Epidermal melanocyte (primary cell): ENCODE data around the gene PRELP.

Experiments
- DNase-seq: peaks from one replicate; pipeline ENCODE4 v3.0.0; 2011; ENCODE audit warnings: low spot score; ENCODE audit not compliant: insufficient read length

PRELP gene

DNA sequence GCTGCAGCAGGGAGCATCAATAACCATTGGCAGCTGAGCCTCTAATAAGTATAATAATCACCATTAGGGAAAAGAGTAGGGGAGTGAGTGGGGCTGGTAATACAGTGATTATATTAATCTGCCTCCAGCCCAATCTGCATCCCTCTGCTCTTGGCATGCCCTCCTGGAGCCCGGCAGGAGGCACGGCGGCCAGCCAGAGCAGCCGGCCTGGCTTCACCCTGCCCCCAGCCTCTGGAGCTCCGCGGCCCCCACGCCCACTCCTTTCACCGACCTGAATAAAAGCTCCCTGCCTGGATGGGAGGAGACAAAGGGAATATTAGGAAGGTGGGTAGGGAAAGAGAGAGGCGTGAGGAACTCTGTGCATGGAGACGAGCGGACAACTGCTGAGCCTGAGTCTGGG lies 46.6 kb downstream of the PRELP start:
- no peak for DNase-seq

- DNase-seq = no peak
These were observed 48.1 kb downstream of the PRELP start for GRCh38 chr1:203523667-203524066.

GRCh38 chr1:203524152-203524551 lies 48.5 kb downstream of the PRELP start:
- peak; percentile 68 for DNase-seq

GRCh38 chr1:203524824-203525223 lies 49.2 kb downstream of the PRELP start:
- DNase-seq = no peak

- DNase-seq = no peak
These were observed 50.1 kb downstream of the PRELP start for GRCh38 chr1:203525685-203526084.

DNA sequence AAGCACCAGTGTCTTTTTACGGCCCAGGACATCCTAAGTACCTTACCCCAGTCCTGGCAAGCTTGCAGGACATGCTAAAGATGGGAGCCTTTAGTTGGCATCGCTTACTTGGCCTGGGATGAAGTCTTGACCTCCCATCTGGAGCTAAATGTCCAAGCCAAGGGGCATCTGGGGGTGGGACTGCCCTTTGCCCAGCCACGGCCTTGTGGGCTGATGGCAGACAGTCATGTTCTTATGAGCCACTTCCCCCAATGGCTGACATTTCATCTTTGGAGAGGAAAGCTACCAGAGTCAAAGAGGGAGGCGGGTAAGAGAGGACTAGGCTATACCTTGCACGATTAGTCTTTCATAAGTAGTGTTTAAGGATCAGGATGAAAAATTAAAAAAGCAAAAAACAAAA lies 50.5 kb downstream of the PRELP start:
- DNase-seq = no peak

GRCh38 chr1:203526572-203526971 lies 51.0 kb downstream of the PRELP start:
- no peak for DNase-seq

- no peak for DNase-seq
These were observed 51.4 kb downstream of the PRELP start for GRCh38 chr1:203527013-203527412.

- DNase-seq = no peak
These were observed 52.5 kb downstream of the PRELP start for GRCh38 chr1:203528063-203528462.

DNA sequence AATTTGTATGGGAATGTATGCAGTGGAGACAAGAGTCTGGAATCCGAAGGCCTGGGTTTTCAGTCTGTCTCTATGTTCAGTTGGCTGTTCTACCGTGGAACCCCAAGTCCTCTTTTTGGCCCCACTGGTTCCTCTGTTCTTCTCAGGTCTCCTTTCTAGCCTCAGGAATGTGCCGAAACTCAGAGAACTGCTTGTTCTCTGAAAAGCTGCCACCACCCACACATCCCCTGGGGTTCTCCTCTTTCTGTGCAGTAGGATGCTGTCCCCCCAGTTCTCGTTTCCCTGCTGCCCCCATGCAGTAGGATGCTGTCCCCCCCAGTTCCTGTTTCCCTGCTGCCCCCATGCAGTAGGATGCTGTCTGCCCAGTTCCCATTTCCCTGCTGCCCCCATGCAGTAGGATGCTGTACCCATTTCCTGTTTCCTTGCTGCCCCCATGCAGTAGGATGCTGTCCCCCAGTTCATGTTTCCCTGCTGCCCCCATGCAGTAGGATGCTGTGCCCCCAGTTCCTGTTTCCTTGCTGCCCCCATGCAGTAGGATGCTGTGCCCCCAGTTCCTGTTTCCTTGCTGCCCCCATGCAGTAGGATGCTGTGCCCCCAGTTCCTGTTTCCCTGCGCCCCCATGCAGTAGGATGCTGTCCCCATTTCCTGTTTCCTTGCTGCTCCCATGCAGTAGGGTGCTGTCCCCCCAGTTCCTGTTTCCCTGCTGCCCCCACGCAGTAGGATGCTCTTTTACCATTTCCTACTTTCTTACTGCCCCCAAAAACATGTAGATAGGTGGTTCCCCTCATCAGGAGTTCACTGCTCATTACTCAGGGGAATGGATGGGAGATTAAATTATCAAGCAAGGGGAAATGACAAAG lies 53.6 kb downstream of the PRELP start:
- DNase-seq = no peak

GRCh38 chr1:203531063-203531462 lies 55.5 kb downstream of the PRELP start:
- DNase-seq = no peak

GRCh38 chr1:203534012-203534411 lies 58.4 kb downstream of the PRELP start:
- DNase-seq = no peak

GRCh38 chr1:203534526-203534925 lies 58.9 kb downstream of the PRELP start:
- no peak for DNase-seq

GRCh38 chr1:203536575-203536974 lies 61.0 kb downstream of the PRELP start:
- DNase-seq = no peak

DNA sequence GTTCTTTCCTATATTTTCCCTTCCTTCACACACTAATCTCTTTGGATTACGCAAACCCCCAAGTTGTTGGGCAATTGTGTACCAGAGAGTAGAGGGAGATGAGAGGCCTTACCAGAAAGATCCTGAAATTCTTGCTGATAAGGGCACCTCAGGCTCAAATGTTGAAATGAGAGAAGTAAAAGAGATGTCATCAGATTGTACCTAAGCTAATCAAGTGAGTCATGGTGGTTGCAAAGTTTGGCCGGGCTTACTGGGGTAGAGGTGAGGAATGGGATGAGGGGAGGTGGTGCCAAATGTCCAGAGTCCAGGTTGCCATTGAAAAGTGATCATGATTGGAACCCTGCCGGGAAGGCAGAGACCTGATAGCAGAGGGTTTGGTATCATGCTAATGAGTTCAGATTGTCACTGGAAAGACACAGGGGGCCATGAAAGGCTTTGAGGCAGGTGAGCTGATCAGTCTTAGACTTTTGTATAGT lies 61.4 kb downstream of the PRELP start:
- no peak for DNase-seq

- DNase-seq = no peak
These were observed 62.3 kb downstream of the PRELP start for GRCh38 chr1:203537806-203538464.

DNA sequence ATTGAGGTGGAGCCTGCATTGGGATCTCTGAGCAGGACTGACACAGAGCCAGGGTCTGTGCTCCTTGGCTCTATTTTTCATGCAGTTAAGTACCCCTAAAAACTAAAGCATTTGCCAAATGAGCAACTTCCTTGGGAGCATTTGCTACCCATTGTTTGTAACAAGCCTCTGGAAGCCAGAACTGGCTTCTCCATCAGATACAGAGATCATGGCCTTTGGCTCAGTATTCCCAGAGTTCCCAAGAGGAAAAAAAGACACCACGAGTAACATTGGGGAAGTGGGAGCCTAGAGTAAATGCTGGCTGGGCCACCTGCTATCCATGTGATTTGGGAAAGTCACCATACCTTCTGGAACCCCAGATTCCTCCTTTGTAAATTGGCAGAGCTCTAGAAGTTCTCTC lies 63.1 kb downstream of the PRELP start:
- no peak for DNase-seq

DNA sequence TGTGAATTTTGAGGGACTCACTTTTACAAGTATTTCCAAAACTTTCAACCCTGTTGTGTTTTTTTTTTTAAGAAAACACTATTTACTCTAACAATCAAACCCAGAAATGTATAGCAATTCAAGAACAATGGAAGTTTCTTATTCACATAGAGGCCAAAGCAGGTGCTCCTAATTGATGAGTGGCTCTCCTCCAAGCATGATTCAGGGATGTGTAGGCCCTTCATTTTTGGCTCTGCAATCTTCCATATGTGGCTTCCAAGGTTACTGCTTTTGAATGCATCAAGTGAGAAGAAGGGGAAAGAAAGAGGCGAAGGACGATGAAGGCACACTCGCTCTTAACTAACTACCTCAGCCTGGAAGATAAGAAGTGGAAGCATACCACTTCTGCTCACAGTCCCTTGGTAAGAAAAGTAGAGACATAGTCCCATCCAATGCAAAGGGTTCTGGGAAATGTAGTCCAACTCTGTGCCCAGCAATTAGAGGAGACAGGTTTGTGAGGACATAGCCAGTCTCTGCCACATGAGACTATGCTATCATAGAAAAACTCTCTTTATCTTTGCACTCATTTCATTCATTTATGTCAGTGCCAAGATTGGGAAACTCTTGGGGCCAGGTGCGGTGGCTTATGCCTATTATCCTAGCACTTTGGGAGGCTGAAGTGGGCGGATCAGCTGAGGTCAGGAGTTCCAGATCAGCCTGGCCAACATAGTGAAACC lies 64.4 kb downstream of the PRELP start:
- DNase-seq = no peak
